ENCODE results near the gene TMEM255B. TPM values are rescaled to one million over a fixed set of nuclear protein-coding genes. Genes with fewer than 3 reads are reported as not detected.

The TMEM255B gene
- total RNA-seq, 2 experiments from 2014 or later, result 1.7 to 1.8 TPM

- ATAC-seq (no peak), DNase-seq (no peak)
- TF ChIP-seq CTCF (IDR thresholded peaks at IDR 0.05), result no peak
- H3K27me3 Mint-ChIP-seq, result no peaks in the 10 kb centered on the region
- no peaks in the 10 kb centered on the region for H3K36me3 Mint-ChIP-seq (ENCODE audit: low read depth)
- H3K9me3 Mint-ChIP-seq, result no peaks in the 10 kb centered on the region
- no peak overlapping the region for H3K4me3 Mint-ChIP-seq
- POLR2A ChIA-PET, result no interaction called here
- no peak overlapping the region for H3K27ac Mint-ChIP-seq
- CTCF ChIA-PET, result no interaction called here
- peaks cover 29% of the 10 kb centered on the region for H3K4me1 Mint-ChIP-seq (ENCODE audit: low read depth)
- intact Hi-C loops (cut with micrococcal nuclease), result no loop called here
Observed at GRCh38 chr13:113848020-113848419, 89.0 kb downstream of the TMEM255B start.

- Mint-ChIP-seq H3K4me1 (ENCODE audit: low read depth) (peaks cover 34% of the 10 kb centered on the region), H3K4me3 (no peak overlapping the region), H3K27ac (no peak overlapping the region), H3K27me3 (peaks cover under 1% of the 10 kb centered on the region), H3K36me3 (ENCODE audit: low read depth) (no peaks in the 10 kb centered on the region), H3K9me3 (no peaks in the 10 kb centered on the region)
- no peak for DNase-seq
- TF ChIP-seq CTCF (IDR thresholded peaks at IDR 0.05), result no peak
- ATAC-seq, result no peak
- ChIA-PET POLR2A (no interaction called here), CTCF (no interaction called here)
- intact Hi-C loops (cut with micrococcal nuclease), result no loop called here
Observed at GRCh38 chr13:113848431-113849260, 89.6 kb downstream of the TMEM255B start.

GRCh38 chr13:113849546-113849945 is 90.5 kb downstream of the TMEM255B start:
- DNase-seq (no peak), ATAC-seq (no peak)
- Mint-ChIP-seq H3K36me3 (ENCODE audit: low read depth) (no peaks in the 10 kb centered on the region), H3K9me3 (no peaks in the 10 kb centered on the region), H3K4me1 (ENCODE audit: low read depth) (peaks cover 38% of the 10 kb centered on the region), H3K27ac (no peak overlapping the region), H3K4me3 (no peak overlapping the region), H3K27me3 (peaks cover 3% of the 10 kb centered on the region)
- no peak for TF ChIP-seq CTCF (IDR thresholded peaks at IDR 0.05)
- POLR2A ChIA-PET, result no interaction called here
- intact Hi-C loops (cut with micrococcal nuclease), result no loop called here
- CTCF ChIA-PET, result no interaction called here

GRCh38 chr13:113849981-113850721 is 91.1 kb downstream of the TMEM255B start:
- peaks cover 37% of the 10 kb centered on the region for H3K4me1 Mint-ChIP-seq (ENCODE audit: low read depth)
- no peaks in the 10 kb centered on the region for H3K36me3 Mint-ChIP-seq (ENCODE audit: low read depth)
- no peaks in the 10 kb centered on the region for H3K9me3 Mint-ChIP-seq
- intact Hi-C loops (cut with micrococcal nuclease), result no loop called here
- CTCF ChIA-PET, result no interaction called here
- POLR2A ChIA-PET, result no interaction called here
- H3K27ac Mint-ChIP-seq, result no peak overlapping the region
- TF ChIP-seq CTCF (IDR thresholded peaks at IDR 0.05), result no peak
- H3K27me3 Mint-ChIP-seq, result peaks cover 6% of the 10 kb centered on the region
- DNase-seq (no peak), ATAC-seq (no peak)
- no peak overlapping the region for H3K4me3 Mint-ChIP-seq
